Stimulated activated CD4-positive, alpha-beta T cell treated with anti-CD3 and anti-CD28 coated beads, Interleukin-15, amount 100 ng/mL, for 1 hour (primary cell): ENCODE results near the gene ATP8B4.

Source experiments
- DNase-seq, 2 donors: peaks; one replicate each; pipeline ENCODE4 v3.0.0-alpha.2; 2020; ENCODE audit warnings: low read depth in 1 of 2, low spot score in 1 of 2

ATP8B4 gene

DNA sequence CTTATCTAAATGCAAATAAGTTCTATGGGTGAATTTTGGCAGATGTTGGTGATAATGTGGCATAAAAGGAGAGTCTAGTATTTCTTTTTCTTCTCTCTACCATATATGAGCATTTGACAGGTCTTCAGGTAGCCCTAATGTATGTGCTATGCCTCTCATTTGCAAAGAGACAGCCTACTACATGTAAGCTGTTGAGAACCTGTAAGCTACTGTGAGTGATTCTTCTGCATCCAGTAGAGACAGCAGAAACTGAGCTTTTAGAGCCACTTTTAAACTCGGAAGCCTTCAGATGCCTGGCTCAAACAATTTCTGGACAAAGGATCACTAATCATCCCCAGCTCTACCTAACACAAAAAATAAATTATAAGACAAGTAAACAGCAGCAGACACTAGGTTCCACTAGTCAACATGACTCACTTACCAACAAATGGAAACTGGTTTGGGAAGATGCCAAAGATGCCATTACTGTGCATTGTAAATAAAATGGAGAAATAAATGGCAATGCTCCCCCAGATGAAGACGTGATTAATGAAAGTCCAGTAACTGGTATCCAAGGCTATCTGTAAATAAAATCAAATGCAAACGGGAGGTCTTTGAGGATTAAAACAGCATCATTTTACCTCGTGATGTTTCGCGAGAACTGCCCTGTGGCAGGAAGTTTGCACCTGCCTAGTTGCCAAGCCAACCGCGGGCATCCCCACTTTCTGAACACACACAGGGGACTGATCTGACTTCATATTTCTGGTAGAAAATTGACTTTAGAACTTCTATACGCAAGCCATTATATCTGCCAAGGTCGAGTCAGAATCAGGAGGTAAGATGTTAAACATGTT lies 252.9 kb downstream of the ATP8B4 start:
- DNase-seq = no peak

- DNase-seq = no peak
Measured at GRCh38 chr15:49864251-49864650, 254.8 kb downstream of the ATP8B4 start.

DNA sequence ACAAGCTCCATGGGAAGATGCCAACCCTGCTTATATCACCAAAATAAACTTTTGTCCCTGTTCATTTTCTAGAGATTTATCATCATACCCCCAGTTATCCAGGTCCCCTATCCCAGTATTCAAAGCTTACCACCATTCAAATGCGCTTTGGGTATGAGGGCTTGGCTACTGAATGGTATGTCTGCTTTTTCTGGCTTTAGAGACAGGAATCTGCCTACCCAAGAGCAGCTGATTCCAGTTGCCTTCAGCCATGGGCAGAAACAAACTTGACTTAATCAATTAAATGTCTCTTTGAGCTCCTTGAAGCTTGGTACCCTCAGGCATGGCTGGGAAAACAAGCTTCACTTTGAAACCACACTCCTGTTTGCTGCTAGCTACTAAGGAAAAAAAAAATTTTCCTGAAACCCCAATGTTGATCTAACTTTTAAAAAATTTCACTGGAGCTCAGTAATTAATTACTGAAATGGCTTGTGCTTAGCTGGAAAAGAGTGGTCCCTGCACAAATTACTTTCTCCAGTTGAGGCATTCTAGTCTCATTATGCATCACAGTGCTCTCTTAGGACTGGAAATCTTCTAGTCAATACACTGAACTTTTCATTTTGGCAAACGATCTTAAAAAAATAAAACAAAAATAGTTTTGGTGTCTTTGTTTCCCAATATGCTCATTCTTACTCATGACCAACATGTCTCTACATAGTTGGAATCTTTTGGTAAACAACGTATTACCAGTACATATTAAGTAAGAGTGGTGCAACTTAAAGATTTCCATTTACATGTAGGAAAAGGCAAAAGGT lies 255.4 kb downstream of the ATP8B4 start:
- DNase-seq = no peak

DNA sequence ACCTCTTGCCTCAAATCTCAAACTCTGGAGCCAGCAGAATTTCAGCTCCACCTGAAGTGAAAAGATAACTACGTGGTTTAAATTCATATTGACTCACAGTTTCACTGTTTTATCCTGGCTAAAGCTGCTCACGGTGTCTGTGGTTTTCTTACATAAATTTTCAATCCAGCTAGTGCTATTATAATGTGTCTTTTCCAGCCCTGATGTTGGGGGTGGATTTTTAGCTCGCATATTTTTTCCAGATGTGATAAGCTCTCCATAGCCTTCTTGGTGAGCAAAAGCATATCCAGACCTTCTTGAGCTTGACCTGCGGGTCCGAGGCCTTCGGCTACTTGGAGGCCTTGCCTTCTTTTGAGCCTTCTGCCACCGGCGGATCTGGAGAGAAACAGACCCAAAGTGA lies 258.9 kb downstream of the ATP8B4 start:
- DNase-seq = no peak

DNA sequence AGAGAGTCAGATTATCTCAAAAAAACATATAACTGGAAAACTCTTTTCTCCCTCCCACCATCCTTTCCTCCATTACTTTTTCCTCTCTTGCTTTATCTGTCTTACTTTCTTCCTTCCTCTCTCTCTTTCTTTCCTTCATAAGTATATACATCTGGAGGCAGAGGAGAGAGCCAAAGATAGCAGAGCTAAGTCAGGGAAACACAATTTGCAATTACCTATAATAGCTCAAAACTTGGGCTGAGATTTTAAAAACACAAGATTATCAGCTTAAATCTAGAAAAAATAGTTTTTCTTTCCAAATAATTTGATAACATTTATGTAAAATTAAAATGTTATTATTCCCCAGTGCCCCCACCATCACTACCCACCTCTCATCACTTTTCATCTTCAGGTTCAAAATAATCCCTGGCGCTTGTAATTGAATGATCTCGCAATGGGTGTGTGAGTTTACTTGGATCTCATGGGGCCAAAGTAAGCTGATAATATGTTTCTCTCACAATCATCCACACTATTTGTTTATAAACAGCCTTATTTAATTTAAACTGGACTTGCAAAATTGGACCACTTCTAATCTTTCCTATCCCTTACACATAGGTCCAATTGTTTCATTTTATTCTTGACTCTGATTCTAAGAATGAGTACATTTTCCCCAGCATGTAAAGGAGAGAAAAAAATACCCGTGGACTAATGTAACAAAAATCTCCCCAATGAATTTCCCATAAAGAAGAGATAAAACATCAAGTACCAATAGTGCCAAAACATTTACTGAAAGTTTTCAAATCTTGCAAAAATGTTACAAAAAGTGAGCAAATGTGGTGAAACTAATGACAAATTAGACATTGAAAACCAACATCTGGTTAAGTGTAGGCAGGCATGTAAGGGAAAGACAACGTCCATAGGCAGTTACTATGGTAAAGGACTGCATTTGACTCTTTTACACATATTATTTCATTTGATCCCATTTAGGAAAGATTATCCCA lies 261.2 kb downstream of the ATP8B4 start:
- no peak for DNase-seq

DNA sequence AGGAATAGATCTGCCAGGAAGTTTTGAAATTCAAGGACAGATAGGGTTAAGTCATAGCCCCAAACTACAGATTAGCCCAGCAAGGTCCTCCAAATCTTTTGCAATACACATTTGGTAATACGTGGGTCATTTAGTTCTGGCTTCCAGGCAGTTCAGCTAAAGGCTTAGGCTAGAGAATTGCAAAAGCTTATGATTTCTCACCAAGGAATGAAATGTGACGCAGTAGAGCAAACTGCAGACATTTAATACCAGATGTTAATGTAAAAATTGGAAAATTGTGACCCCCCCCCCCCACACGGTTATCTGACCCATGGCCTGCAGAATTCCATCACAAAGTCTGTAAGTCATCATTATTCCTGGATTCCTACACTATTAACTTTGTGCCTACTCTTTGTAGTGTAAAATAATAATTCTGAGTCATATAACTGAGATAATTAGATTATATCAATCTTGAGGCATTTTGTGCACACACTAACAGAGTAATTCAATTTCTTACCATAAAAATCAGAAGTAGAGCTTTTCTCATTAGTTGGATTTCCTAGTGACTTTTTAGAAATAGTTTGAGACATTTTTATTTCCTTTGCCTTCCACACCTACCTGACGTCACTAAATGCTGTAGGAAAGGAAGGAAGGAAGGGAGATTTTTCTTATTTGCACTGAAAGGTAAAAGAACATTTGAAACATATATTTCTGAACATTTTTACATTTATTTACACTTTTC lies 263.0 kb downstream of the ATP8B4 start:
- DNase-seq = no peak

- no peak for DNase-seq
Measured at GRCh38 chr15:49852756-49853155, 266.3 kb downstream of the ATP8B4 start.

DNA sequence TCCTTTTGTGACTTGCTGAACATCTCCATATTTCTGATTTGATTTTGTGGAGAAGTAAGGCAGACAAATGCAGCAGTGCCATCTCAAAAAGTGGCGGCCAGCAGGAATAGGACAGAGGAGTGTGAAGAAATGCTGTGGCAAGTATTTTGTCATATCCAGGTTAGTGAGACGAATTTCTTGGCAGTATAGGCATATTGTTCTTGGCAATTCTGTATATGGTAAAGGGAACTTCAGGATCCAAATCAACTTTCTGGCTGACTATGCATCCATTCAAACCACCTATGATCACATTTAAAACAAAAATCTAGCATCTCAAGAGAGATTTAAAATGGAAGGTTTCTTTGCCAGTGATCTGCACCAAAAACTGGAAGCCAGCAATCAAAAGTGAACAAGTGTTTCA lies 270.2 kb downstream of the ATP8B4 start:
- no peak for DNase-seq

GRCh38 chr15:49848282-49848724 lies 270.7 kb downstream of the ATP8B4 start:
- DNase-seq = no peak

DNA sequence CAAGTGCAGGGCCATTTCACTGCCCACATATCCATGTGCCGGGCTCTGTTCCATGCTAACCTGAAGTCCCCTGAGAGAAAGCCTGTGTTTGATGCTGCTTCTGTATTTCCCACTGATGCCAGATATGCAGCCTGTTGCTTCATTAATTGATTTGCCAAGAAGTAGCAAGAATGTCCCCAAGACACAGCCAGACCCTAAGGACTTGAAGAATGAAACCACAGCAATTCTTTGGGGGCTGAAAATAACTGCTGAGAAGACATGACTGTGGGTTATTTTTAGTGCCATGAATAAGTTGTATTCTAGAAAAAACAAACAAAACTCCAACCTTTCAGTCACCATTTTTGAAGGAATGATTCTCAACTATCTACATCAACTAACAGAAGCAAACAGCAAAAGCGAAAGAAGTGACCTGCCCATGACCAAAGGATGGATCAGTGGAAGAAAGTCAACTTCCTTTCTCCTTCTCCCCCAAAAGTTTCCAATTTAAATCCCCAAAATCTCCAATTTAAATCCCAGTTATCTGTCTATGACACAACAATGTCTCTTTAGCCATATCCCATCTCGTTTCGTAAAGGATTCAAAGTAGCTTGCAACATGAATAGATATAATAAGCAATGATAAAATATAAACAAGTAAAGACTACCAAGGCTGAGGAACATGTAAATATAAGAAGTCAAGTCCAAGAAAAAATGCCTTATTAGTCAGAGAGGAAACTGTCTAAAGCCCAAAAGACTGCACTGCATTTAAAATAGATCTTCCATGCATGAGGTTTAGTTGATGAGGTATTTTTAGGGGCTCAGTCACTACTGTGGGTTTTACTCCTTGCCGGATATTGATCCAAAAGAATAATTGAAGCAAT lies 271.4 kb downstream of the ATP8B4 start:
- DNase-seq = no peak

DNA sequence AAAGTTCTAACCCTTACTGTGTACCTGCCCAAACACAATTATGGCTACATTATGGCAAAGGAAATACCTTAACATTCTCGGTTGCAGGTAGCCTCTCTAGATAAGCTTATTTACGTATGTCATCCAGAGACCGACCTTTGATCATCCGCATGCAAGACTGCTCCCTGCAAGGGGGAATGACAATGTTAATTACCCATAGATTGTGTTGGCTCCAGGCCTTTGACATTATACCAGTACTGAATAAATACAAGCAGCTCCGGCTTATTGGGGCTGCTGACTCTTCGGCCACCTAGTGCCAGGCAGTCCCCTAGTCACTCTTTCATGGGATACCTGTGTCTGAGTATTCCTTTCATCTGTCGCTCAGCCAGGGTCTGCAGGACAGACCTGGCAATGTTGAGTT lies 274.6 kb downstream of the ATP8B4 start:
- no peak for DNase-seq

DNA sequence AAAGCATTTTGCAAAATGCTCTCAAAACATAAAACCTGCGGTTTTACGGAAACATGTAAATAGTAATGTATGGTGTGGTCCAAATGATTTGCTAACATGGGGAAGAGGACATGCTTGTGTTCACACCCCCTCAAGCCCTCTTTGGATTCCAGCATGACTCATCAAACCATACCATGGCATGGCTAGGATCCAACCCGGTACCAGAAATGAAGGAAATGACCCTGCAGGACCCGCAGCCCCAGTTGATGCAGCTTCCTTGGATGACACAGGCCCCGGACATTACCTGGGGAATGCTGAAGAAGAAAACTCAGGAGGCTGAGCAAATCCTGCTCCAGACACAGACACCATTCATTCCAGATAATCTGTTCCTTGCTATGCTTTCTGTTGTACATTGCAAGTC lies 275.3 kb downstream of the ATP8B4 start:
- DNase-seq = no peak

DNA sequence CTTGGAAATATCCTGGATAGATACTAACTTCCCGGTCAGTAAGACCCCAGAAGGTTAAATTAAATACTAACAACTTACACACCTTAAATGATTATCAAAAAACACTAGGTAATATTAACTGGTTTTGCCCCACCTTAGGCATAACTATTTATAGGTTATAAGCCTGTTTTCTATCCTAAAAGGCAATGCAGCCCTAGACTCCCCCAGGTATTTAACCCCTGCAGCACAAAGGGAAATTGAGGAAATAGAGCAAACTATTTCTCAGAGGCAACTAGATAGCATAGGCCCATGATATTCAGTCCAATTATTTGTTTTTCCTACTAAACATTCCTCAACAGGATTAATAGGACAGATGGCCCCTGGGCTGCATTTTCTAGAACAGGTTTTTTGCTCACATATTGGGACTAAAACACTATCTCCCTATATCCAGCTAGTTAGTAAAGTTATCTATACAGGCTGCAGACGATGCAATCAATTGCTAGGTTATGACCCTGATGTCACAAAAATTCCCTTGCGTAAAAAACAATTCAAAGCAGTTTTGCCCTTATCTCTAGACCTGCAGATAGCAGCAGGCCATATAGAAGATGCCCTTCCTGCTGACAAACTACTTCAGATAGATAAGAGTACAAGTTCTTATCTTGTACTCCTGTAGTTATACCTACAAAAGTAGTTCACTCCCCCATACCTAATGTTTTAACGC lies 276.9 kb downstream of the ATP8B4 start:
- DNase-seq = no peak

DNA sequence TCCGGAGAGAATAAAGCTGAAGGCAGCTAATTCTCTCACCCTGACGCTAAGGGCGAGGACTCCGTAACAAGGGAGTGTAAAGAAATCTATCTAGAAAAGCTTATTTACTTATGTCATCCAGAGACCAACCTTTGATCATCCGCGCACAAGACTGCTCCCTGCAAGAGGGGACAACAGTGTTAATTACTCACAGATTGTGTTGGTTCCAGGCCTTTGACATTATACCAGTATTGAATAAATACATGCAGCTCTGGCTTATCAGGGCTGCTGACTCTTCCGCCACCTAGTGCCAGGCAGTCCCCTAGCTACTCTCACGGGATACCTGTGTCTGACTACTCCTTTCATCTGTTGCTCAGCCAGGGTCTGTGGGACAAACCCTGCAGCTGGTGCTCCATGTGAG lies 286.5 kb downstream of the ATP8B4 start:
- no peak for DNase-seq

GRCh38 chr15:49831206-49831965 lies 287.6 kb downstream of the ATP8B4 start:
- no peak for DNase-seq

DNA sequence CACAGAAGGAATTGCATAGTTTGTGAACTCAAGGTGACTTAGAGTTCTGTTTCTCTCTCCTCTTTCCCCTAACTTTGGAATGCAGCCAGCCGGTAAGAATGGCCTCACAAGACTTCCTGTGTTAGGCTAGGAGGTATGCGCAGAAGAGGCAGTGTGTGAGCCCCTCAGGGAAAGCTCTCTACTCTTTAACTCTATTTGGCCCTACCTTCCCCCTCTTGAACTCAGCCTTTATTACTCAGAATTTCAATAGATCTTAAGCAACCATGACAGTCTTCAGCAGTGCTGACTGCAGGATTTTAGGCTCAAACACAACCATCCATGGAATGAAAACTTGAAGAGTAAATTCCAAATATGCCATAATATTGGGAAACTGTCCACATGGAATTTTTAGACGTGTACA lies 288.6 kb downstream of the ATP8B4 start:
- no peak for DNase-seq

GRCh38 chr15:49827311-49827710 lies 291.7 kb downstream of the ATP8B4 start:
- DNase-seq = no peak

GRCh38 chr15:49826640-49827234 lies 292.3 kb downstream of the ATP8B4 start:
- DNase-seq = no peak
